Transverse colon (tissue), 4 donors: ENCODE results near the gene GFRA4. TPM values are rescaled to one million over a fixed set of nuclear protein-coding genes. Genes with fewer than 3 reads are reported as not detected.

ENCODE experiments used
- DNase-seq: peaks from one replicate; pipeline ENCODE4 v3.0.0-alpha.2; 2019
- H3K27ac ChIP-seq, 4 donors: fragments of 200-600 bp; sonication (generic); 2 replicates each; pipeline ENCODE4 v1.5.1; 2016 to 2018; ENCODE audit warnings: inconsistent platforms in 4 of 4
- H3K27me3 ChIP-seq: fragments of 200-600 bp; sonication (generic); 2 replicates; pipeline ENCODE4 v1.5.1; 2017; ENCODE audit warnings: inconsistent platforms
- H3K36me3 ChIP-seq, 4 donors: fragments of 200-600 bp; sonication (generic); 2 replicates each; pipeline ENCODE4 v1.5.1; 2017 to 2019; ENCODE audit warnings: inconsistent platforms in 4 of 4
- H3K4me1 ChIP-seq, 4 donors: fragments of 200-600 bp; sonication (generic); 2 replicates each; pipeline ENCODE4 v1.5.1; 2017 to 2020; ENCODE audit warnings: inconsistent platforms in 4 of 4
- H3K4me3 ChIP-seq, 4 donors: fragments of 200-600 bp; sonication (generic); 1 replicate in 1 of 4; 2 replicates in 3 of 4; pipeline versions ENCODE4 v1.5.1 to v1.6.1; 2017 to 2019; ENCODE audit warnings: inconsistent platforms in 4 of 4
- H3K9me3 ChIP-seq, 2 donors: fragments of 200-600 bp; sonication (generic); 2 replicates each; pipeline ENCODE4 v1.5.1; 2017 to 2019; ENCODE audit warnings: inconsistent platforms in 2 of 2
- EP300 ChIP-seq: sonication (generic); formaldehyde crosslinking; IDR thresholded peaks from one replicate; pipeline ENCODE4 v1.6.1; 2017; ENCODE audit warnings: antibody characterized with exemption, low read depth
- POLR2A ChIP-seq: fragments of 450-650 bp; IDR thresholded peaks from one replicate; pipeline ENCODE4 v1.6.1; 2016; ENCODE audit warnings: antibody characterized with exemption, mild to moderate bottlenecking, moderate library complexity
- POLR2AphosphoS5 ChIP-seq, 3 donors: sonication (generic); formaldehyde crosslinking; IDR thresholded peaks; one replicate each; pipeline ENCODE4 v1.6.1; 2016; ENCODE audit warnings: antibody characterized with exemption in 3 of 3
- WGBS, 2 donors: methylation state at CpG; one replicate each; pipeline ENCODE4 v1.1.5; 2018; ENCODE audit warnings: low coverage in 1 of 2; 5-methylcytosine and 5-hydroxymethylcytosine counted together
- in situ Hi-C, 4 donors: fragments of 200-750 bp; cut with MboI; loops; one replicate each; pipeline versions ENCODE4 v1.15.0 to v1.15.1; 2017; ENCODE audit warnings: low sequenced_read_pairs in 3 of 4, low pct_ligation_motif_present in 1 of 4, low pct_unique_long_range_greater_than_20kb in 1 of 4
- intact Hi-C: fragments of 100-400 bp; cut with DNase I; formaldehyde crosslinking; loops from one replicate; pipeline ENCODE4 v1.15.1; 2023; ENCODE audit warnings: low total_unique reads
- total RNA-seq, 4 donors: library from RNA; depleted of rRNA; stranded (reverse); fragments of >200 nt; gene quantifications; one replicate each; pipeline ENCODE4 v1.1.0, GENCODE V29; 2016
- TF ChIP-seq, protein P1 (sequence below), 5 experiments: fragments of 200-600 bp in 3 of 5; fragments of 450-650 bp in 2 of 5; sonication (generic) in 3 of 5; IDR thresholded peaks; 1 replicate in 2 of 5; 2 replicates in 3 of 5; pipeline ENCODE4 v1.5.1; 2016 to 2017; ENCODE audit warnings: antibody characterized with exemption in 5 of 5, inconsistent platforms in 3 of 5, mild to moderate bottlenecking in 2 of 5, moderate library complexity in 1 of 5

Gene GFRA4
- total RNA-seq, 4 donors from 2014 or later = not detected

DNA sequence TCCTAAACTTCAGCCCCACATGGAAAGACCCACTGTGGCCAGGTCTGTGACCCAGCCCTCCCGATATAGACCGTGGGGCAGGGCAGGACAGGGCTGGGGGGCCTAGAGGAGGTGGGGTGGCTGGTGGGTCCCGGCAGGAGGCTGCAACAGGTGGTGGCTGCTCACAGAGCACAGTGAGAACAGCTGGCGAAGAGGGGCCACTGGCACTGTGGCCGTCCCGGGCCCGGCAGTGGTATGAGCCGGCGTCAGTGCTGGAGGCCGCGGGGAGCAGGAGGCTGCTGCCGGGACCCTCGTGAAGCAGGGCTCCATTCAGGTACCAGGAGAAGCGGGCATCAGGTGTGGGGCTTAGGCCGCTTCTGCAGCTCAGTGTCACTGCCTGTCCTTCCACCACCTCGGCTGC, 35.8 kb upstream of the GFRA4 start:
- DNase-seq = no peak
- 95% methylated on average over 16 of the region's 16 CpGs; no CpG with 5 or more reads in 1 of the 2 donors for WGBS, 2 donors
- intact Hi-C loops (no loop called here), in situ Hi-C loops (loop anchor here in 1 of 4 donors (25.0 kb wide), 1 partner anchor 388 kb away; no protein-coding TSS in a partner anchor)
- Histone ChIP-seq H3K4me3 (no peak overlapping the region), H3K4me1 (no peaks in the 10 kb centered on the region), H3K9me3 (no peaks in the 10 kb centered on the region), H3K27ac (no peak overlapping the region), H3K27me3 (no peaks in the 10 kb centered on the region), H3K36me3 (no peaks in the 10 kb centered on the region)
- TF ChIP-seq POLR2AphosphoS5 (IDR thresholded peaks at IDR 0.05) = no peak
- TF ChIP-seq, protein P1, sequence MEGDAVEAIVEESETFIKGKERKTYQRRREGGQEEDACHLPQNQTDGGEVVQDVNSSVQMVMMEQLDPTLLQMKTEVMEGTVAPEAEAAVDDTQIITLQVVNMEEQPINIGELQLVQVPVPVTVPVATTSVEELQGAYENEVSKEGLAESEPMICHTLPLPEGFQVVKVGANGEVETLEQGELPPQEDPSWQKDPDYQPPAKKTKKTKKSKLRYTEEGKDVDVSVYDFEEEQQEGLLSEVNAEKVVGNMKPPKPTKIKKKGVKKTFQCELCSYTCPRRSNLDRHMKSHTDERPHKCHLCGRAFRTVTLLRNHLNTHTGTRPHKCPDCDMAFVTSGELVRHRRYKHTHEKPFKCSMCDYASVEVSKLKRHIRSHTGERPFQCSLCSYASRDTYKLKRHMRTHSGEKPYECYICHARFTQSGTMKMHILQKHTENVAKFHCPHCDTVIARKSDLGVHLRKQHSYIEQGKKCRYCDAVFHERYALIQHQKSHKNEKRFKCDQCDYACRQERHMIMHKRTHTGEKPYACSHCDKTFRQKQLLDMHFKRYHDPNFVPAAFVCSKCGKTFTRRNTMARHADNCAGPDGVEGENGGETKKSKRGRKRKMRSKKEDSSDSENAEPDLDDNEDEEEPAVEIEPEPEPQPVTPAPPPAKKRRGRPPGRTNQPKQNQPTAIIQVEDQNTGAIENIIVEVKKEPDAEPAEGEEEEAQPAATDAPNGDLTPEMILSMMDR (IDR thresholded peaks at IDR 0.05) = no peak
- TF ChIP-seq POLR2A = no peak
- TF ChIP-seq EP300 = no peak

DNA sequence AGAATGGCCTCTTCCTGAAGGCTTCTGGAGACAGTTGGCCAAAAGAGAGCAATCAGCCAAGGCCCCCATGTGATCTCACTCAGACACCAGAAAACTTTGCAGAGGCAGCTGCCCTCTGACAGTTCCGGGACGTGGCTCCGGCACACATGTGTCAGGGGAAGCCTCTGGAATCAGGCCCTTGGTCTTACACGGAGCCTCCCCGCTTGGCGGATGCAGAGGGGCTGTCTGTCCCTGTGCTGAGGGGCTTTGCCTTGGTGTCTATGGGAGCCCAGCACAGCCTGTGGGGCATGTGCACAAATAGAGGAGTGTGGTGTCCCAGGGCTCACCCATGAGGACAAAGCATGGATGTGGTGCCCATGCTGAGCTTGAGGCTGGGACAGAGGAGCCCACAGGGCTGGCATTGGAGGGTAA, 35.4 kb upstream of the GFRA4 start:
- H3K36me3 ChIP-seq = no peaks in the 10 kb centered on the region
- no peak overlapping the region for H3K4me3 ChIP-seq
- no peaks in the 10 kb centered on the region for H3K4me1 ChIP-seq
- no peak overlapping the region for H3K27ac ChIP-seq
- in situ Hi-C loops (loop anchor here in 1 of 4 donors (25.0 kb wide), 1 partner anchor 389 kb away; no protein-coding TSS in a partner anchor), intact Hi-C loops (no loop called here)
- no peaks in the 10 kb centered on the region for H3K27me3 ChIP-seq
- no peak for TF ChIP-seq POLR2AphosphoS5 (IDR thresholded peaks at IDR 0.05)
- no peak for TF ChIP-seq POLR2A
- TF ChIP-seq, protein P1 (IDR thresholded peaks at IDR 0.05) = no peak
- TF ChIP-seq EP300 = no peak
- WGBS, 2 donors = 91% methylated on average over 4 of the region's 6 CpGs; no CpG with 5 or more reads in 1 of the 2 donors
- DNase-seq = no peak
- no peaks in the 10 kb centered on the region for H3K9me3 ChIP-seq

DNA sequence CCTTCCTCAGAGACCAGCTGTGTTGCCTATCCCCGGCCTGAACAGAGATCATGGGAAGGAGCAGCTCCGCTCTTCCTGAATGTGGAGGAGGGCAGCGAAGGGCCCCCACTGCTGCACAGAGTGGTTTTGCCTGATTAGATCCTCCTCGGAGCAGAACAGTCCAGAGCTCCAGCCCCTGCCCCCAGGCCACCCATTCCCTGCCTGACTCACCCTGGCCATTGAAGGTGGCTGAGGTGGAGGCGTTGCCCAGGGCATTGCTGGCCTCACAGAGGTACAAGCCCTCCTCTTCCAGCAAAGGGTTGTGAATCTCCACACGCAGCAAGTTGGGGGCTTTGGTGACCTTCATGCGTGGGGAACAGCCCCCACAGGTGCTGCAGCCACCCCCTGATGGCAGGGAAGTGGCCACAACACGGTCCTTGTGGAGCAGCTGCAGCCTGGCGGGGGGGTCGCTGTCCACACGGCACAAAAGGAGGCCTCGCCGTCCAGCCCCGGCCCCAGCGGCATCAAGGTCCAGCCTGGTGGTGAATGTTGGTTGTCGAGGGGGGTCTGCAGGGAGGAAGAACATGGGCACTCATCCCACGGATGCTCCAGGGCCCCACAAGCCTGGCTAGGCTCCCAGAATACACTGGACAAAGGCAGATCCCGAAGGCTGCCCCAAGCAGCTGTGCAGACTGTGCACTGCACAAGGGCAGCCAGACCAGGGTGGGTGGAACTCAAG, 34.5 kb upstream of the GFRA4 start:
- Histone ChIP-seq H3K4me3 (no peak overlapping the region), H3K9me3 (no peaks in the 10 kb centered on the region), H3K27ac (no peak overlapping the region), H3K36me3 (no peaks in the 10 kb centered on the region), H3K4me1 (no peaks in the 10 kb centered on the region), H3K27me3 (no peaks in the 10 kb centered on the region)
- DNase-seq = no peak
- intact Hi-C loops (no loop called here), in situ Hi-C loops (loop anchor here in 1 of 4 donors (25.0 kb wide), 1 partner anchor 390 kb away; no protein-coding TSS in a partner anchor)
- no peak for TF ChIP-seq EP300
- TF ChIP-seq POLR2AphosphoS5 (IDR thresholded peaks at IDR 0.05) = no peak
- TF ChIP-seq, protein P1 (IDR thresholded peaks at IDR 0.05) = no peak
- no peak for TF ChIP-seq POLR2A
- 80% methylated on average over 12 of the region's 18 CpGs; no CpG with 5 or more reads in 1 of the 2 donors for WGBS, 2 donors

DNA sequence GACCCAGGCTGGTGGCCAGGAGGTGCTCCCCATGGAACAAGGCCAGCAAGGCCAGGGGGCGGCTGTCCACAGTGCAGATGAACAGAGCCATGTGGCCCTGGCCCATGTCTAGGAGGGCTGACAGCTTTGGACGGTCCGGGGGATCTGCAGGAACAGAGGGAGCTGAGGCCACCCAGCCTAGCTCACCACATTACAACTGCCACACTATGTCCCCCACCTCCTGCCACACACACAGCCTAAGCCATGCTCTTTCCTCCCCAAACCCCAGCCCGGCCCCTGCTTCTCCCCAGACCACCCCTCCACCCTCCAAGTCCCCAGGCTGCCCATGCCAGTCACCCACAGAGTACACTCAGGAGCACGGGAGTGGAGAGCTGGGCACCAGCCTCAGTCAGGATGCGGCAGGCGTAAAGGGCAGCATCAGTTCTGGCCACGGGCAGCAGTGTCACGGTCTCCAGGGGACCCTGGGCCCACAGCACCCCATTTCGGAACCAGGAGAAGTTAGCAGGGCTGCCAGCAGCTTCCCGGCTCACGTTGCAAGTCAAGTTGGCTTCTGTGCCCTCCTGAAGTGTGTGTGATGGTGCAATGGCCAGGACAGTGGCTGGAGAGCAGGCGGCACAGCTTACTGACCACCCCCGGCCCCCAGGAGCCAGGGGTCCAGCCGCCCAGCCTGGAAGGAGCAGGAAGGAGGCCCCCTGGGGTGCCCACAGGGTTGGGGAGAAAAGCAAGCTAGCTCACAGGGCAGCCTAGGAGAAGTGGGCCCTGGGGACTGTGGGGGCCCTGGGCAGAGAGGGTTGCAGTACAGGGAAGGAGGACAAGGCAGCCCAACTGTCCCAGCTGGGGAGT, 33.8 kb upstream of the GFRA4 start:
- intact Hi-C loops = no loop called here
- in situ Hi-C loops = loop anchor here in 1 of 4 donors (25.0 kb wide), 1 partner anchor 390 kb away; no protein-coding TSS in a partner anchor
- no peak for DNase-seq
- TF ChIP-seq POLR2AphosphoS5 (IDR thresholded peaks at IDR 0.05) (no peak), EP300 (no peak), POLR2A (no peak)
- TF ChIP-seq, protein P1 (IDR thresholded peaks at IDR 0.05) = no peak
- no peaks in the 10 kb centered on the region for H3K36me3 ChIP-seq
- H3K9me3 ChIP-seq = no peaks in the 10 kb centered on the region
- 85% methylated on average over 13 of the region's 15 CpGs; no CpG with 5 or more reads in 1 of the 2 donors for WGBS, 2 donors
- no peaks in the 10 kb centered on the region for H3K4me1 ChIP-seq
- H3K4me3 ChIP-seq = no peak overlapping the region
- H3K27ac ChIP-seq = no peak overlapping the region
- no peaks in the 10 kb centered on the region for H3K27me3 ChIP-seq
